Peyer's patch (tissue), 4 donors: ENCODE results near the gene UBE2D2. TPM values are rescaled to one million over a fixed set of nuclear protein-coding genes. Genes with fewer than 3 reads are reported as not detected.

Experiments
- DNase-seq, 3 donors: peaks; one replicate each; pipeline ENCODE4 v3.0.0-alpha.2; 2017 to 2019
- H3K27ac ChIP-seq, 4 donors: fragments of 200-600 bp; sonication (generic); one replicate each; pipeline ENCODE4 v1.5.1; 2016 to 2019
- H3K27me3 ChIP-seq, 2 donors: fragments of 200-600 bp; sonication (generic); one replicate each; pipeline ENCODE4 v1.5.1; 2019
- H3K36me3 ChIP-seq, 3 donors: fragments of 200-600 bp; sonication (generic); one replicate each; pipeline ENCODE4 v1.5.1; 2016 to 2019
- H3K4me1 ChIP-seq, 4 donors: fragments of 200-600 bp; sonication (generic); one replicate each; pipeline ENCODE4 v1.5.1; 2016 to 2019
- H3K4me3 ChIP-seq, 4 donors: fragments of 200-600 bp; sonication (generic); 1 replicate in 3 of 4; 2 replicates in 1 of 4; pipeline ENCODE4 v1.5.1; 2016 to 2019; ENCODE audit warnings: mild to moderate bottlenecking in 1 of 4
- H3K9me3 ChIP-seq, 4 donors: fragments of 200-600 bp; sonication (generic); one replicate each; pipeline ENCODE4 v1.5.1; 2016 to 2019; ENCODE audit warnings: mild to moderate bottlenecking in 1 of 4
- CTCF ChIP-seq, 6 experiments: fragments of 450-650 bp in 4 of 6; fragments of 200-600 bp in 2 of 6; sonication (generic) in 1 of 6; IDR thresholded peaks; one replicate each; pipeline ENCODE4 v1.5.1; 2017 to 2019; ENCODE audit warnings: antibody characterized with exemption in 6 of 6, mild to moderate bottlenecking in 3 of 6, moderate library complexity in 1 of 6
- POLR2A ChIP-seq, 2 donors: fragments of 450-650 bp; IDR thresholded peaks; one replicate each; pipeline ENCODE4 v1.5.1; 2017; ENCODE audit warnings: antibody characterized with exemption in 2 of 2, mild to moderate bottlenecking in 2 of 2, moderate library complexity in 2 of 2
- small RNA-seq, 2 donors: library from RNA; depleted of rRNA; stranded (forward); fragments of <200 nt; gene quantifications; one replicate each; pipeline ENCODE3, GENCODE V24; 2016
- total RNA-seq, 4 donors: library from RNA; depleted of rRNA; stranded (reverse); fragments of >200 nt; gene quantifications; one replicate each; pipeline ENCODE4 v1.1.0, GENCODE V29; 2016

The UBE2D2 gene
- total RNA-seq, 4 donors from 2014 or later, result 60.2 to 87.9 (median 70.2) TPM

- no peaks in the 10 kb centered on the region for H3K9me3 ChIP-seq
- no peak for TF ChIP-seq POLR2A (IDR thresholded peaks at IDR 0.05)
- no peak for TF ChIP-seq CTCF (IDR thresholded peaks at IDR 0.05)
- H3K4me3 ChIP-seq, result no peak overlapping the region
- H3K27ac ChIP-seq, result no peak overlapping the region
- H3K36me3 ChIP-seq, result no peaks in the 10 kb centered on the region
- no peaks in the 10 kb centered on the region for H3K27me3 ChIP-seq
- no peak for DNase-seq
- peaks cover 0 to 22% (median 13%) of the 10 kb centered on the region in 4 donors for H3K4me1 ChIP-seq
These were observed 114.7 kb downstream of the UBE2D2 start for GRCh38 chr5:139675825-139676224.

DNA sequence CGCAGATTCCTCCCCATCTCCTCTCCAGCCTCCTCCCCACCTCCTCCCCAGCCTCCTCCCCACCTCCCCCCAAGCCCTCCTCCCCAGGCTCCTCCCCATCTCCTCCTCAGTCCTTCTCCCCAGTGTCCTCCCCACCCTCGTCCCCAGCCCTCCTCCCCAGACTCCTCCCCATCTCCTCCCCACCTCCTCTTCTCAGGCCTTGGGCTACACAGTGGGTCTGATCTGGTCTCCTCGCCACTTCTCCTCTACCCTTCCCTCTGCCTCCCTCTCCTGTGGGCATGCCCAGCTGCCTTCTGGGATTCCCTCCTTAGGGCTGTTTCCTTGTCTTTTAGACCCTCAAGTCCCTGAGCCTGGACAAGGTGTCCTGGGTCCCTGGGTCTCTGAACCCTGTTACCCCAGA, 115.3 kb downstream of the UBE2D2 start:
- H3K27me3 ChIP-seq, result no peaks in the 10 kb centered on the region
- H3K9me3 ChIP-seq, result no peaks in the 10 kb centered on the region
- peak overlapping the region in 1 of 4 donors; percentile 53 for H3K27ac ChIP-seq
- no peaks in the 10 kb centered on the region for H3K36me3 ChIP-seq
- DNase-seq, result no peak
- TF ChIP-seq POLR2A (IDR thresholded peaks at IDR 0.05), result no peak
- no peak for TF ChIP-seq CTCF (IDR thresholded peaks at IDR 0.05)
- H3K4me1 ChIP-seq, result peaks cover 0 to 18% (median 7%) of the 10 kb centered on the region in 4 donors
- H3K4me3 ChIP-seq, result no peak overlapping the region

DNA sequence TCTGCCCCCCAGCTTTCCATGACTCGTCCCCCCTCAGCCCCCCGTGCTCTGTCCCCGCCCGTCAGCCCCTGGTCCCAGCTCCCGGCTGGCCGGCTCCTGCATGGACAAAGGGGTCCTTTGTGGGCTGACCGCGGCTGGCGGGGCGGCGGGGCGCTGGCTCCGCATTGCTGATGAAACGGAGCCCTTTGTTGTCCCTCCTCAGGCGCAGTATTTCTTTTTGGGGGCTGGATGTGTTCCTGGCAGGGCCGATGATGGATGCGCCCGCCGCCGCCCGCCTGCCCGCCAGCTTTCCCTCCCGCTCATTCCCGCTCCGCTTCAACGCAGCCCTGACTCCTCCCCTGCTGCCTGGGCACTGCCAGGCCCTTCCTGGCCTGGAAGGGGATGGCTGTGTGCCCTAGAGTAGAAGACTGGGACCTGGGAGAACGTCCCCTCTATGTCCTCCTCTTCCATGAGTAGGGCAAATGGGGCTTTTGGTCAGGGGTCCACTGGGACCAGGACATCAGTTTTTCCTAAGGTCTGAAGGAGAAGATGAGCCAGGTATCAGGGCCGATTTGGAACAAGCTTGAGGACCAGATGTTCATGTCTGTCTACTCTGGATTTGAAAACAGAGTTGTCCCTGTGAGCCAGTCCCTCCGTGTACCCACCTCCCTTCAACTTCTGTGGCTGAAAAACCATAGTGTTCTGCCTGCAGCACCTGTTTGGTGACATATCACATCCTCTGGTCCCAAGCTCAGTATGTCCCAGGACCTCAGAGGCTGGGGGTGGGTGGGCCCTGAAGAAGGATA, 116.0 kb downstream of the UBE2D2 start:
- Histone ChIP-seq H3K9me3 (no peaks in the 10 kb centered on the region), H3K4me1 (peaks cover 0 to 12% (median 3%) of the 10 kb centered on the region in 4 donors), H3K36me3 (no peaks in the 10 kb centered on the region), H3K4me3 (no peak overlapping the region), H3K27ac (peak overlapping the region in 1 of 4 donors; percentile 53), H3K27me3 (no peaks in the 10 kb centered on the region)
- no peak for DNase-seq
- no peak for TF ChIP-seq CTCF (IDR thresholded peaks at IDR 0.05)
- TF ChIP-seq POLR2A (IDR thresholded peaks at IDR 0.05), result no peak

Small RNAs within 50 kb of the gene (small RNA-seq; reads per million reads assigned to genes)
- 0 reads per million in 2 donors for gene RF00019

Other genes starting within 250 kb of the UBE2D2 start
- 10 to 100 TPM; 24.3 to 77.6 (median 35.6) TPM for gene PAIP2, start 219.5 kb upstream of the UBE2D2 start, total RNA-seq
- 100 to 1,000 TPM in 3 of 4 donors, 1 to 10 TPM in 1; 1.7 to 198 (median 143) TPM for gene SLC23A1, start 178.0 kb upstream of the UBE2D2 start, total RNA-seq
- 10 to 100 TPM in 1 of 4 donors, 1 to 10 TPM in 3; 1.4 to 18.2 (median 4.4) TPM for gene MZB1, start 171.4 kb upstream of the UBE2D2 start, total RNA-seq
- gene PROB1, start 166.2 kb upstream of the UBE2D2 start, total RNA-seq, result under 1 TPM; 0.18 to 0.94 (median 0.84) TPM
- gene SPATA24, start 157.2 kb upstream of the UBE2D2 start, total RNA-seq, result 10 to 100 TPM in 1 of 4 donors, 1 to 10 TPM in 1, not detected in 2; 3.1 to 11.6 TPM
- 10 to 100 TPM in 1 of 4 donors, 1 to 10 TPM in 2, under 1 TPM in 1; 0.35 to 23.9 (median 3.4) TPM for gene DNAJC18, start 121.8 kb upstream of the UBE2D2 start, total RNA-seq
- 10 to 100 TPM in 1 of 4 donors, 1 to 10 TPM in 3; 3.2 to 24.8 (median 7.9) TPM for gene ECSCR, start 98.6 kb upstream of the UBE2D2 start, total RNA-seq
- 1 to 10 TPM in 2 of 4 donors, under 1 TPM in 2; 0.40 to 1.7 (median 0.99) TPM for gene SMIM33, start 90.3 kb upstream of the UBE2D2 start, total RNA-seq
- 10 to 100 TPM in 3 of 4 donors, 1 to 10 TPM in 1; 9.5 to 48.7 (median 18.0) TPM for gene STING1, start 78.6 kb upstream of the UBE2D2 start, total RNA-seq
- 10 to 100 TPM; 21.7 to 49.5 (median 30.9) TPM for gene CXXC5, start 87.0 kb downstream of the UBE2D2 start, total RNA-seq
- not detected for gene PSD2, start 234.5 kb downstream of the UBE2D2 start, total RNA-seq